Esophagus muscularis mucosa (tissue), 4 donors: ENCODE data around the gene ITGBL1.

Source experiments
- CTCF ChIP-seq, 3 experiments: fragments of 200-600 bp in 2 of 3; fragments of 450-650 bp in 1 of 3; sonication (generic) in 2 of 3; IDR thresholded peaks; one replicate each; pipeline ENCODE4 v1.5.1; 2017 to 2019; ENCODE audit warnings: antibody characterized with exemption in 3 of 3, mild to moderate bottlenecking in 2 of 3, moderate library complexity in 1 of 3
- EP300 ChIP-seq: sonication (generic); formaldehyde crosslinking; IDR thresholded peaks from one replicate; pipeline ENCODE4 v1.6.1; 2017; ENCODE audit warnings: antibody characterized with exemption
- POLR2A ChIP-seq: fragments of 450-650 bp; IDR thresholded peaks from one replicate; pipeline ENCODE4 v1.6.1; 2017; ENCODE audit warnings: antibody characterized with exemption, moderate library complexity, mild to moderate bottlenecking, low read depth

- TF ChIP-seq POLR2A (no peak), CTCF (IDR thresholded peaks at IDR 0.05) (no peak), EP300 (no peak)
Measured at GRCh38 chr13:101690871-101691270, 238.4 kb downstream of the ITGBL1 start.
